HG03439 (cell line): ENCODE measurements around the gene RPLP2.

Experiments
- ATAC-seq: cut with Tn5 transposase; IDR thresholded peaks from one replicate; pipeline ENCODE4 v1.9.1; 2021; ENCODE audit warnings: mild to moderate bottlenecking, moderate library complexity; ENCODE audit not compliant: unreplicated experiment

The RPLP2 gene

DNA sequence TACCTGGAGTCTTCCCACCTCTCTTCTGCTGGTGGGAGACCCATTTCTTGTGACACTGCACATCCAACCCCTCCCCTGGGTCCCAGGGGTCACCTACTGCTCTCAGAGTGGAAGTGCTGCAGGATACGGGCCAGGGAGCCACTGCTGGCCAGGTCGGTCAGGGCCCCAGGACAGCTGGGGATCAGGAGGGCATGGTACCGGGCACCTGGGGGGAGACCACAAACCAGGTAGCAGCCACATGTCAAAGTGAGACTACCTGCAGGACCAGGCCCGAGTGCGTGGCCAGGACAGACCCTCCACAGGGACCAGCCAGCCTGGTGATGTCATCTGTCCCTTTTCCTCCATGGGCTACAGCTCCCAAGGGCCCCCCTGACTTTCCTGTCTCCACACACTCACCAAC lies 36.3 kb upstream of the RPLP2 start:
- ATAC-seq, result no peak

DNA sequence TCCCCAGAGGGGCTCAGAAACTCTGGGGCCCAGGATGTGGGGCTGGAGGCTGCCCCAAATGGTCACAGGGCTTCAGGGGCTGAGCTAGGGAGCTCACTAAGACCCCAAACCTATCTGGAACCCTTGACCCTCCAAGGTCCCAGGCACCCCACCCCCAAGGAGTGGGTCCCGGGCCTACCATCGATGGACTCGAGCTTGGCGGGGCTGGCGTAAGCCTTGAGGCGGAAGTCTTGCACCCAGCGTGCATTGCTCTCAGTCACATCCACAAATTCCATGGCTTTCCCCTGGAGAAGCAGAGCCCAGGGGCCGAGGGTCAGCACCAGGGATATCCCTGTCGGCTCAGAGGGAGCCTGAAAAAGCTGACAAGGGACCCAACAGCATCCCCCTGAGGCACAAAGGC lies 35.9 kb upstream of the RPLP2 start:
- ATAC-seq, result no peak

- ATAC-seq, result no peak
Measured at GRCh38 chr11:774873-775592, 34.7 kb upstream of the RPLP2 start.

DNA sequence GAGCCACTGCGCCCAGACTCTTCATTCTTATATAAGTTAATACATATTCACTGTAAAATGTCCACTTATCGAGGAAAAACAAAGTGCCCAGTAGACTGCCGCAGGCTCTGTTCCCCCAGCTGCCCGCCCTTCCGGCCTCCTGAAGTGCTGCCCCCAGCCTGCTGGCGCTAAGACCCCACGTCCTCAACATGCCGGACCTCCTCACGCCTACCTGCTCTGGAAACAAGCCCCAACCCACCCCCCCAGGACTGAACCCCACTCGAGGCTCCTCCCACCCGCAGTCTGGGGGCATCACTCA lies 33.6 kb upstream of the RPLP2 start:
- no peak for ATAC-seq

- ATAC-seq, result peak; percentile 37
Measured at GRCh38 chr11:776561-777287, 33.0 kb upstream of the RPLP2 start.

GRCh38 chr11:777288-778255 lies 32.2 kb upstream of the RPLP2 start, which contains the start of gene GATD1:
GATD1 (minus strand) TSS chr11:777487; CDS start chr11:777462, 25 bp downstream.
- ATAC-seq, result peak; percentile 62

DNA sequence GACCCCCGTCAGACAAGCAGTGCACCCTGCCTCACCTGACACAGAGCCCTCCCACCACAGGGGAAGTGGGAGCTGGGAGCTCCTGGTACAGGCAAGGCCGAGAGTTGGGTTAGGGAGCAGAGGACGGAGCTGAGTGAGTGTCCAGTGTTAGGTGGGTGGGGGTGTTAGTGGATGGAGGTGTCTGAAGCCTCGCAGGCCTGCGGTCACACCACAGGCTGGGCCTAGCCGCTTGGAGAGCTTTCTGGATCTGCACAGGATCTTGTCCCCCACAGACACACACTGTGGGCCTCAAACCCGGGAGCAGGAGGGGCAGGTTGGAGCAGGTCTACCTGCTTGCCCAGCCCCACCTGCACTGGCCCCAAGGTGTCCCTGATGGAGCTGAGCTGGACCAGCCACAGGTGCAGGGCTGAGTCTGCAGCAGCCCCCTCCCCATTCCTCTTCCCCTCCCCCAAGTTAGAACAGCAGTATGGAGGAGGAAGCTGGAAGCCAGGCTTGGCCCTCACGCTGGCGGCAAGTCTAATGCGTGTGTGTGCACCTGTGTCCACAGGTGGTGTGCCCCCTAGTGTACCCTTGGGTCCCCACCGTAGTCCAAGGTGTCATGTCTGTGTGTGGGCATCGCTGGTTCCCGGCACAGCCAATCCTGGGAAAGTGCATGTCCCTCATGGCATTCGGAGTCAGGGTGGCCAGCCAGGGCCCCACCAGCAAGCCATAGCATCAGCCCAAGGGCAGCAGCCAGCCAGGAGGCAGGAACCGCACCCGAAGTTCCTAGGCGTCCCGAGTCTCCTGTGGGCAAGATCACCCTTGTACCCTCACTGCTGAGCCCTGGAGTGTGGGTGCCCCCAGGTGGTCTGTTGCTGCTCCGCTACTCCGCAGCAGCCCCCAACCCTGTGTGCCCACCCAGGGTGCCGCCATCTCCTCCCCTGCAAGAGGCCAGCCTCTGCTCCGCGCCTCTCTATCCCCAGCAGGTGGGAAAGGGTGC lies 30.5 kb upstream of the RPLP2 start:
- ATAC-seq, result no peak

DNA sequence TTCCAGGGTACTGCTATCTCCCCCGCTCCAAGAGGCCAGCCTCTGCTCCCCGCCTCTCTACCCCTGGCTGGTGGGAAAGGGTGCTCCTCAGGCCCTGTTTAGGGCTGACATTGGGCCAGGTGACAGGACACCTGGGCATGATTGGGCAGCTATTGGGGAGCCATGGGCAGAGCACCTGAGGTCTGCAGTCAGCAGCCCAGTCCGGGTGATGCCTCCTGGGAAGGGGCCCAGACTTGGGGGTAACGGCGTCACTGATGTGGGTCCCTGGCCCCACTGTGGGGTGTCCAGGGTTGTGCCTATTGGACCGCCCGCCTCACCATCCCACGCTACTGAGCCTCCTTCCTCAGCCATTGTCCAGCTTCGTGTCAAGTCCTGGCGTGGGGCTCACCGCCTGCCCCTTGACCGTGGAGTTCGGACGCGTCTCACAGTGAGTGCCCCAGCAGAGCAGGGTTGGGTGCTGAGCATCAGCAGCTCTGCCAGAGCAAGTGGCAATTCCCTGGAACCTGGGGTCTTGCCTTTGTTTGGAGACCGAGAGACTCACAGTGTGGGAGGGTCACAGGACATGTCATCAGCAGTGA lies 29.7 kb upstream of the RPLP2 start:
- ATAC-seq, result no peak

DNA sequence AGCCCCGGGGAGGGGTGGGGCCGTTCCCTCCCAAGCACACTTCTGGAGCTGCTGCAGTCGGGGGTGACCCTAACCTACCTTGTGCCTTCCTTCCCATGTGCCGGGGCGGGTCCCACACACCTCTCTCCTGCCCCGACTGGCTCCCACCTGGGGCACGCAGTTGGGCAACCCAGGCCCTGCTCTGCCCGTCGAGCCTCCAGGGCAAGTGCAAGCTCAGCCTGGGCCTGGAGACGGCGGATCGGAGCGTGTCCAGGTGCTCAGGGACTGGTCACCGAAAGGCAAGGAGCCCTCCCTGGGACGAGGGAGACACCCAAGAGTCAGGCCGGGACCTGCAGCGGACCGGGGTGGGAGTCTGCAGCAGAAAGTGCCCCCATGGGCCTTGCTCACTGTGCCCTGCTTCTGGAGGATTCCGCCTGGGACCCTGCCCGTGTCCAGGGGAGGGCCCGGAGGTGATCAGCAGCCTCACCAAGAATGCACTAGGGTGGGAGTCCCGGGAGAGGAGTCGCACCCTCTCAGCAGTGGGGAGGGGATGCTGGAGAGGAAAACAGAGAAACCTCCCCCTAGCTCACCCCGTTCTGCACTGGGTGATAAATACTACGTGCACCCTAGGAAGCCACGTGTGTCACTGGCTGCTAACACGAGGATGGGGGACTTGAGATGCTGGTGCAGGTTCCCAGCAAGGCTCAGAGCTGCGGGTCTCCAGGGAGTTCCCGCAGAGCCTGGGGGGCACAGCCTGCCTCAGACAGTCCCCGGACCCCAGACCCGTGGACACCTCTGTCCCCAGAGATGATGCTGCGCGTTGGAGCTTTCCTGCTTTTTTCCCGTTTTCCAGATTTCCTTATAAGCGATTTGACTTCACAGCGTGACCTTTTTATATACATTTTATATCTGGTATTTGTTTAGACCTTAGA lies 27.2 kb upstream of the RPLP2 start:
- no peak for ATAC-seq

- ATAC-seq, result no peak
Measured at GRCh38 chr11:783581-784015, 26.2 kb upstream of the RPLP2 start.

DNA sequence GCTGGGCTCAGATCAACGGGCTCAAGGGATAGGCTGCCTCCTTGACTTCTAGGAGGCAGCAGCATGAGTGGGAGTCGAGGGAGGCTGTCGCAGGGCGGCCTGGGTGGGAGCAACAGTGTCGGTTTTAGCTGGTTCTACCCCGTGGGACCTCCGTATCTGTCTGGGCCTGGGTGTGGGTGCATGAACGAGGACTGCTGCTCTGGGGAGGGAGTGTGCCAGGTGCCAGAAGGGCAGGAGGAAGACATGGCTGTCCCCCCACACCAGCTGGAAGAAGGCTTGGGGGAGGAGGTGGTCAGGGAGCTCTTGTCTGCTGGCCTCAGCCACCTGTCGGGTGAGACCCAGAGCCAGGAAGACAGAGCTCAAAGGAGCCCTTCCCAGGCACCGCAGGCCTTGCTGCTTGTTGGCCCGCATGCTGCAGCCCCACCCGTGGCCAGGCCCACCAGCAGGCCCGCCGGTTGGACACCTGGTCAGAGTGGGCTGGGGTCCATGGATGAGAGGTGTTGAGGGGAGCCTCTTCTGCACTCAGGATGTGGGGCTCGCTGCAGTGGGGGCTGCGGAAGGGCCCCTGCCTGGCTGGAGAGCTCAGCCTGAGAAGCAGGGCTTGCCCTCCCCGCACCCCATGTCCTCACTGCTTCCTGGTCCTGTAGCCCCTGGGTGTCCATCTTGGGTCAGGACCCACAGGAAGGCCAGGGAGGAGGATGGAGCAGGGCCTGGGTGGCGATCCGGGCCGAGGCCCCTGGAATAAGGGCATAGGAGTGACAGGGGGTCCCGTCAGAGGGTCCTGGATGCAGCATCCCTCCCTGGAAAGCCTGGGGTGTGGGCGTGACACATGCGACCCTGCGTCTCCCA lies 23.3 kb upstream of the RPLP2 start:
- no peak for ATAC-seq

DNA sequence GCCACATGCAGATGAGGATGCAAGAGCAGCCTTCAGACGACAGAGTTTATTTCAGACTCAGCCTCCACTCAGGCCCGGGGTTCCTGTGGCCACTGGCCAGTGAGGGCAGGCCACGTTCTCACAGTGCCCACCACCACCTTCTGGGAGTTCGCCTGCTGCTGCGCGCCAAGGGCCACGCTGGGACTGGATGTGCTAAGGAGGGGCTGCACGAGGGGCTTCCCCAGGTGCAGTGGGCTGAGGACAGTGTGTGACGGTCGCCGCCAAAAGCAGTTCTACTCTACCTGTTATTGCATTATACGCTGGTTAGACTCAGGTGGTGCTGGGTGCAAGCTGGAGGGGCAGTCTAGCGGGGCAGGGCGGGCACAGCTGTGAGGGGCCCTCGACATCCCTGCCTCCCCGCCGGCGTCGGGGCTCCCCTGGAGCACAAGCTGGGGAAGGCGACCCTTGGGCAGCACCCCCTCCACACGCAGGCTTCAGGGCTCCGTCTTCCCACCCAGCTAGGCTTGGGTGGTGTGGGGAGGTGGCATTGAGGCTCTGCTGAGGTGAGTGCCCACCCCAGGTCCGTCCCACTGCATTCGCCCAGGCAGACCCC lies 22.6 kb upstream of the RPLP2 start:
- ATAC-seq, result no peak

GRCh38 chr11:788009-788640 lies 21.6 kb upstream of the RPLP2 start:
- ATAC-seq, result no peak

- no peak for ATAC-seq
Measured at GRCh38 chr11:788953-789940, 20.5 kb upstream of the RPLP2 start.

DNA sequence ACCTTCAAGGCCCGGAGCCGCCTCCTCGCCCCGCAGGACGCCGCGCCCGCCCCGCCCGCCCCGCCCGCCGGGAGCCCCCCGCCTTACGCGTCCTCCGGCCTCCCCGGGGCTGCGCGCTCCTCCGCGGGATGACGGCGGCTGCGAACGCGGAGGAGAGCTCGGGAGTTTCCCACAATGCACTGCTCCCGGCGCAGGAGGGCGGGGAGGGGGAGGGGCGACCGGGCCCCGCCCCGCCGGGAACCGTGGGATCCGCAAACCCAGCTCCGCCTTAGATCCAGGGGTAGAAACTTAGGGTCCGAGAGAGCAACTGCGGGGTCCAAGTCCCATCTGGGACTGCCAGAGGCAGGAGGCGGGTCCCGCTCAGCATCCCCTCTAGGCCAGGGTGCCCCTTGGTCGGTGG lies 19.8 kb upstream of the RPLP2 start, which contains the start of gene CEND1:
Gene CEND1 (minus strand): TSS at position 148 of the 400 bp plus-strand sequence. CDS start 1,514 bp downstream, outside the sequence.
- no peak for ATAC-seq
